WERI-Rb-1 (cell line): Measurements from ENCODE around the gene CSRP3.
"Not testable (repeated sequence)": the region's sequence is repeated elsewhere in the genome, so short reads cannot be mapped to it uniquely, and the experiment has no call there.

Experiments
- DNase-seq: peaks from one replicate; pipeline ENCODE4 v3.0.0-alpha.2; 2020
- H3K27ac ChIP-seq: fragments of 250-450 bp; sonication (Bioruptor Pico); 2 replicates; pipeline ENCODE4 v1.5.1; 2020; ENCODE audit warnings: mild to moderate bottlenecking, moderate library complexity
- H3K27me3 ChIP-seq: fragments of 250-450 bp; sonication (Bioruptor Pico); 2 replicates; pipeline ENCODE4 v1.5.1; 2021; ENCODE audit warnings: mild to moderate bottlenecking, low read depth, moderate library complexity; ENCODE audit not compliant: insufficient read depth, severe bottlenecking
- H3K36me3 ChIP-seq: fragments of 250-450 bp; sonication (Bioruptor Pico); 2 replicates; pipeline ENCODE4 v1.5.1; 2020; ENCODE audit warnings: mild to moderate bottlenecking, moderate library complexity
- H3K4me3 ChIP-seq: 2 replicates; pipeline ENCODE4 v1.5.1; 2011; ENCODE audit warnings: low read depth, mild to moderate bottlenecking, control low read depth, low read length
- H3K9me3 ChIP-seq: fragments of 250-450 bp; sonication (Bioruptor Pico); 2 replicates; pipeline ENCODE4 v1.5.1; 2021; ENCODE audit warnings: mild to moderate bottlenecking, moderate library complexity; ENCODE audit not compliant: severe bottlenecking
- CTCF ChIP-seq: IDR thresholded peaks from 2 replicates; pipeline ENCODE4 v1.5.1; 2011; ENCODE audit warnings: low read depth, mild to moderate bottlenecking, control low read depth, inconsistent platforms, low read length

Gene CSRP3

GRCh38 chr11:19162951-19163505 lies 38.8 kb downstream of the CSRP3 start:
- TF ChIP-seq CTCF: no peak
- H3K36me3 ChIP-seq: peaks cover 30% of the 10 kb centered on the region
- DNase-seq: no peak

GRCh38 chr11:19161651-19162050 lies 40.1 kb downstream of the CSRP3 start:
- Histone ChIP-seq H3K27me3 (no peaks in the 10 kb centered on the region), H3K4me3 (no peak overlapping the region), H3K27ac (no peak overlapping the region), H3K9me3 (no peaks in the 10 kb centered on the region), H3K36me3 (peaks cover 25% of the 10 kb centered on the region)
- no peak for TF ChIP-seq CTCF
- no peak for DNase-seq

More at GRCh38 chr11:19162951-19163505, 38.8 kb downstream of the CSRP3 start:
- H3K27me3 ChIP-seq: no peaks in the 10 kb centered on the region
- no peak overlapping the region for H3K27ac ChIP-seq
- no peak overlapping the region for H3K4me3 ChIP-seq
- no peaks in the 10 kb centered on the region for H3K9me3 ChIP-seq

- no peak overlapping the region for H3K4me3 ChIP-seq
- no peak overlapping the region for H3K27ac ChIP-seq
- H3K27me3 ChIP-seq: no peaks in the 10 kb centered on the region
- H3K9me3 ChIP-seq: no peaks in the 10 kb centered on the region
- H3K36me3 ChIP-seq: peaks cover 20% of the 10 kb centered on the region
- TF ChIP-seq CTCF: no peak
- no peak for DNase-seq
These were observed 40.9 kb downstream of the CSRP3 start for GRCh38 chr11:19160847-19161246.

GRCh38 chr11:19156892-19157291 lies 44.9 kb downstream of the CSRP3 start:
- DNase-seq: no peak
- Histone ChIP-seq H3K27ac (no peak overlapping the region), H3K9me3 (no peaks in the 10 kb centered on the region), H3K4me3 (no peak overlapping the region), H3K36me3 (peaks cover 8% of the 10 kb centered on the region), H3K27me3 (no peaks in the 10 kb centered on the region)
- no peak for TF ChIP-seq CTCF

- H3K27me3 ChIP-seq: no peaks in the 10 kb centered on the region
- no peaks in the 10 kb centered on the region for H3K9me3 ChIP-seq
- H3K27ac ChIP-seq: no peak overlapping the region
- peaks cover 20% of the 10 kb centered on the region for H3K36me3 ChIP-seq
- no peak for TF ChIP-seq CTCF
- H3K4me3 ChIP-seq: no peak overlapping the region
- no peak for DNase-seq
These were observed 56.5 kb downstream of the CSRP3 start for GRCh38 chr11:19145319-19145718.

GRCh38 chr11:19136884-19137283 lies 64.9 kb downstream of the CSRP3 start:
- not testable (repeated sequence) for H3K9me3 ChIP-seq, H3K27ac ChIP-seq, H3K36me3 ChIP-seq, H3K4me3 ChIP-seq, DNase-seq, H3K27me3 ChIP-seq
